ENCODE measurements around the gene TP53TG5.

GRCh38 chr20:45346851-45347250 lies 31.3 kb downstream of the TP53TG5 start:
- no peak for TF ChIP-seq CTCF (IDR thresholded peaks at IDR 0.05)
- TF ChIP-seq EP300 (IDR thresholded peaks at IDR 0.05) = no peak
- TF ChIP-seq POLR2AphosphoS5 (IDR thresholded peaks at IDR 0.05) = no peak
- TF ChIP-seq POLR2A (IDR thresholded peaks at IDR 0.05; ENCODE audit: low read depth) = no peak
